Liver (tissue), 9 donors: ENCODE measurements around the gene KLF13. TPM values are rescaled to one million over a fixed set of nuclear protein-coding genes. Genes with fewer than 3 reads are reported as not detected.

Experiments
- DNase-seq: peaks from one replicate; pipeline ENCODE4 v3.0.0-alpha.2; 2017; ENCODE audit warnings: low spot score
- H3K27ac ChIP-seq, 2 donors: one replicate each; pipeline ENCODE4 v1.7.0; 2013; ENCODE audit warnings: inconsistent platforms in 2 of 2, low read length in 2 of 2, control low read depth in 1 of 2, low read depth in 1 of 2, mild to moderate bottlenecking in 1 of 2
- H3K27me3 ChIP-seq, 4 donors: one replicate each; pipeline versions ENCODE4 v1.6.1 to v1.7.0; 2013; ENCODE audit warnings: low read length in 3 of 4, inconsistent platforms in 1 of 4, mild to moderate bottlenecking in 1 of 4, moderate library complexity in 1 of 4; ENCODE audit not compliant: control insufficient read depth in 4 of 4, insufficient read depth in 4 of 4
- H3K36me3 ChIP-seq, 4 donors: one replicate each; pipeline versions ENCODE4 v1.6.1 to v1.7.0; 2013; ENCODE audit warnings: low read length in 3 of 4, mild to moderate bottlenecking in 3 of 4, low read depth in 1 of 4, moderate library complexity in 1 of 4; ENCODE audit not compliant: control insufficient read depth in 4 of 4, insufficient read depth in 3 of 4
- H3K4me1 ChIP-seq, 4 donors: one replicate each; pipeline versions ENCODE4 v1.6.1 to v1.7.0; 2013; ENCODE audit warnings: low read length in 3 of 4, mild to moderate bottlenecking in 3 of 4, moderate library complexity in 1 of 4; ENCODE audit not compliant: control insufficient read depth in 4 of 4, insufficient read depth in 4 of 4
- H3K4me3 ChIP-seq, 3 donors: one replicate each; pipeline versions ENCODE4 v1.6.1 to v1.7.0; 2013; ENCODE audit warnings: low read length in 3 of 3, control low read depth in 1 of 3, low read depth in 1 of 3, mild to moderate bottlenecking in 1 of 3
- H3K9ac ChIP-seq, 2 donors: one replicate each; pipeline ENCODE4 v1.7.0; 2013; ENCODE audit warnings: low read length in 2 of 2, mild to moderate bottlenecking in 2 of 2, moderate library complexity in 2 of 2, control low read depth in 1 of 2, low read depth in 1 of 2
- H3K9me3 ChIP-seq, 4 donors: one replicate each; pipeline versions ENCODE4 v1.6.1 to v1.7.0; 2013; ENCODE audit warnings: low read length in 3 of 4; ENCODE audit not compliant: control insufficient read depth in 4 of 4
- ATF3 ChIP-seq: IDR thresholded peaks from 2 replicates; pipeline ENCODE4 v1.6.1; 2016; ENCODE audit warnings: antibody characterized with exemption
- CTCF ChIP-seq: fragments of 150-350 bp; IDR thresholded peaks from 2 replicates; pipeline ENCODE4 v1.5.1; 2017; ENCODE audit warnings: improper control_type of control experiment, low read depth, low read length; ENCODE audit not compliant: missing input control
- EGR1 ChIP-seq, 2 donors: IDR thresholded peaks; 2 replicates each; pipeline ENCODE4 v1.6.1; 2016 to 2018; ENCODE audit warnings: antibody characterized with exemption in 2 of 2, low read depth in 2 of 2
- FOXA2 ChIP-seq: IDR thresholded peaks from 2 replicates; pipeline ENCODE4 v1.6.1; 2016; ENCODE audit warnings: antibody characterized with exemption
- GABPA ChIP-seq, 2 donors: IDR thresholded peaks in 1 of 2; conservative IDR thresholded peaks in 1 of 2; 2 replicates each; pipeline ENCODE4 v1.6.1; 2016; ENCODE audit warnings: antibody characterized with exemption in 2 of 2, mild to moderate bottlenecking in 1 of 2, moderate library complexity in 1 of 2
- HNF4A ChIP-seq, 2 donors: conservative IDR thresholded peaks; 2 replicates each; pipeline ENCODE4 v1.6.1; 2016; ENCODE audit warnings: antibody characterized with exemption in 2 of 2, mild to moderate bottlenecking in 2 of 2
- HNF4G ChIP-seq: IDR thresholded peaks from 2 replicates; pipeline ENCODE4 v1.6.1; 2016; ENCODE audit warnings: antibody characterized with exemption
- JUND ChIP-seq, 2 donors: IDR thresholded peaks; 2 replicates each; pipeline ENCODE4 v1.6.1; 2016; ENCODE audit warnings: antibody characterized with exemption in 2 of 2
- MAX ChIP-seq: IDR thresholded peaks from 2 replicates; pipeline ENCODE4 v1.6.1; 2016; ENCODE audit warnings: antibody characterized with exemption
- RAD21 ChIP-seq, 2 donors: IDR thresholded peaks; 2 replicates each; pipeline ENCODE4 v1.6.1; 2016; ENCODE audit warnings: antibody characterized with exemption in 2 of 2, mild to moderate bottlenecking in 2 of 2
- REST ChIP-seq: IDR thresholded peaks from 2 replicates; pipeline ENCODE4 v1.6.1; 2016; ENCODE audit warnings: antibody characterized with exemption, mild to moderate bottlenecking
- RXRA ChIP-seq, 2 donors: IDR thresholded peaks; 2 replicates each; pipeline ENCODE4 v1.6.1; 2017 to 2018; ENCODE audit warnings: antibody characterized with exemption in 2 of 2, mild to moderate bottlenecking in 1 of 2
- SP1 ChIP-seq: IDR thresholded peaks from 2 replicates; pipeline ENCODE4 v1.6.1; 2018; ENCODE audit warnings: antibody characterized with exemption, mild to moderate bottlenecking
- TAF1 ChIP-seq: conservative IDR thresholded peaks from 2 replicates; pipeline ENCODE4 v1.6.1; 2016; ENCODE audit warnings: antibody characterized with exemption, mild to moderate bottlenecking
- YY1 ChIP-seq: IDR thresholded peaks from 2 replicates; pipeline ENCODE4 v1.6.1; 2016; ENCODE audit warnings: antibody characterized with exemption, mild to moderate bottlenecking
- ZBTB33 ChIP-seq: IDR thresholded peaks from 2 replicates; pipeline ENCODE4 v1.6.1; 2016; ENCODE audit warnings: antibody characterized with exemption
- WGBS: extraction: QIAGEN DNeasy Blood & Tissue Kit; methylation state at CpG from one replicate; pipeline ENCODE4 v1.1.7; 2013; 5-methylcytosine and 5-hydroxymethylcytosine counted together
- polyA plus RNA-seq, 2 donors: library from polyadenylated mRNA; stranded (reverse) in 1 of 2; unstranded in 1 of 2; fragments of 200-250 nt in 1 of 2; fragments of >200 nt in 1 of 2; fragmentation: Nextera tagmentation in 1 of 2; extraction: Ambion mirVana in 1 of 2; gene quantifications; one replicate each; pipeline versions ENCODE4 v1.2.1 to v1.2.3, GENCODE V29; 2013 to 2015
- total RNA-seq, 2 donors: library from RNA; depleted of rRNA; stranded (reverse); fragments of >200 nt; gene quantifications; one replicate each; pipeline ENCODE4 v1.2.3, GENCODE V29; 2014
- donor health status: healthy.
- donor health status: healthy.
- donor health status: healthy.
- donor health status: healthy.
- donor health status: healthy.

The KLF13 gene
- total and polyA plus RNA-seq, 4 donors, result 17.4 to 77.1 (median 57.5) TPM

GRCh38 chr15:31294067-31294466 lies 32.6 kb upstream of the KLF13 start:
- Histone ChIP-seq H3K4me1 (peaks cover 12 to 37% (median 30%) of the 10 kb centered on the region in 4 donors), H3K9ac (no peak overlapping the region), H3K27ac (no peak overlapping the region), H3K36me3 (no peaks in the 10 kb centered on the region), H3K9me3 (no peaks in the 10 kb centered on the region), H3K4me3 (no peak overlapping the region), H3K27me3 (no peaks in the 10 kb centered on the region)
- no peak for DNase-seq
- 94% methylated on average over 2 of the region's 2 CpGs for WGBS
- no peak for TF ChIP-seq ZBTB33
- TF ChIP-seq REST, result no peak
- TF ChIP-seq ATF3, result no peak
- no peak for TF ChIP-seq FOXA2
- no peak for TF ChIP-seq MAX
- no peak for TF ChIP-seq RXRA (IDR thresholded peaks at IDR 0.05)
- no peak for TF ChIP-seq GABPA (IDR thresholded peaks at IDR 0.05 in 1 of 2, conservative IDR thresholded peaks at IDR 0.05 in 1 of 2)
- TF ChIP-seq RAD21 (IDR thresholded peaks at IDR 0.05), result no peak
- no peak for TF ChIP-seq EGR1 (IDR thresholded peaks at IDR 0.05; ENCODE audit: low read depth in 2 of 2)
- TF ChIP-seq JUND (IDR thresholded peaks at IDR 0.05), result no peak
- TF ChIP-seq SP1, result no peak
- TF ChIP-seq YY1, result no peak
- TF ChIP-seq HNF4A (conservative IDR thresholded peaks at IDR 0.05), result no peak
- TF ChIP-seq CTCF, result no peak
- no peak for TF ChIP-seq TAF1
- no peak for TF ChIP-seq HNF4G

- no peak overlapping the region for H3K4me3 ChIP-seq
- WGBS, result 48% methylated on average over 8 of the region's 8 CpGs
- peak; percentile 43 for DNase-seq
- TF ChIP-seq CTCF (no peak), SP1 (no peak), HNF4G (no peak), TAF1 (no peak), FOXA2 (no peak), MAX (no peak), RAD21 (IDR thresholded peaks at IDR 0.05) (peak in 1 of 2 donors; percentile 29), HNF4A (conservative IDR thresholded peaks at IDR 0.05) (no peak), ZBTB33 (no peak)
These were observed 31.0 kb upstream of the KLF13 start for GRCh38 chr15:31295658-31296057.

More at GRCh38 chr15:31295658-31296057, 31.0 kb upstream of the KLF13 start:
- Histone ChIP-seq H3K36me3 (no peaks in the 10 kb centered on the region), H3K27me3 (no peaks in the 10 kb centered on the region), H3K9ac (peak overlapping the region in 1 of 2 donors; percentile 16), H3K9me3 (no peaks in the 10 kb centered on the region), H3K4me1 (peaks cover 17 to 48% (median 41%) of the 10 kb centered on the region in 4 donors), H3K27ac (peak overlapping the region; percentile 67 to 83)
